Measurements from ENCODE around the gene ATP2A2.

The ATP2A2 gene

DNA sequence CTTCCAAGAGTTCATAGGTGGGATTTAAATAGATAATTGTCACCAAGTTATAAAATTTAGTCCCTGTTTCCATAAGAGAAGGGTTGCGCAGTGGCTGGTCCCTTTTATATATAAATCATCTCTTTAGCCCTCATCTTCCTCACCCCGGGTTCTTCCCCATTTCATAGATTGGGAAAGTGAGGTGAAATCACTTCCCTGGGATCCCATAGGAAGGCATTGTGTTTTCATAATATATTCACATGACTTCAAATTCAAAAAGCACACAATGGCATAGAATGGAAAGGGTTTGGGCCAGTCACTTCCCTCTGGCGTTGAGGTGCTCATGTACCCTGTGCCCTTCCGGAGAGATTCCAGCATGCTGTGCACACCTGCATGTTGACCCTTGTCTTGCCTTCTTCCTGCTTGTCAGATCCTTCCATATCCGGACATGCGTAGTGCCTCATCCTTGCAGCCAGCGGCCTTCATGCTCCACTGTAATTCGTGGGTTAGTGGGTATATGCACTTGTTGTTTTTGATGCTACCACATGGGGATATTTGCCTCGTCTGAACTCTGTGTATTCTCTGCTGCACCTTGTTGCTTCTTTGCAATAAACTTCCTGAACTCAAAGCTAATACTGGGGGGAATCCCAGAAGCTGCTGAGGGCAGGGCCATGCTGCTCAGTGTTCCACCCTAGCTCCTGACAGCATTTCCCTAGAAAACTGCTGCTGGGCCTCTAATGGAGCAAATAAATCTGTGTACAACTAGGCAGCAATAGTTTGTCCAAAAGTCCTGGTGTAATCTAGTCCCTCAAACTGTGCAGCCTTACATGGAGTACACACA is 62.9 kb downstream of the ATP2A2 start:
- DNase-seq = peak in 1 of 3 donors; percentile 31

DNA sequence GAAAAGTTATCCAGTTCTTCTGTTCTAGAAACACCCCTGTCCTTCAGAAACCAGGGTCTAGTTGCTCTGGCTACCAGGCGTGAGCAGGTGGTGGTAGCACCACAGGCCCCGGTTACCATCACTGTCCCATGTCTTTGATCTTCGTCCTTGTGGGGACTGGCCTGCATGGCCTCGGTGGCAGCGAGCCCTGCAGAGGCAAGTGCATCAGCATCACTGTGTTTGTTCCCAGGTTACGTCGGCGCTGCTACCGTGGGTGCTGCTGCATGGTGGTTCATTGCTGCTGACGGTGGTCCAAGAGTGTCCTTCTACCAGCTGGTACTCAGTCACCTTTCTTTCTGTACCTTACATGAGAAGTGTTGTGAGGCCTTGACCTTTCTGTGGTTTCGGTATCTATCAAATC is 63.6 kb downstream of the ATP2A2 start:
- no peak for DNase-seq

DNA sequence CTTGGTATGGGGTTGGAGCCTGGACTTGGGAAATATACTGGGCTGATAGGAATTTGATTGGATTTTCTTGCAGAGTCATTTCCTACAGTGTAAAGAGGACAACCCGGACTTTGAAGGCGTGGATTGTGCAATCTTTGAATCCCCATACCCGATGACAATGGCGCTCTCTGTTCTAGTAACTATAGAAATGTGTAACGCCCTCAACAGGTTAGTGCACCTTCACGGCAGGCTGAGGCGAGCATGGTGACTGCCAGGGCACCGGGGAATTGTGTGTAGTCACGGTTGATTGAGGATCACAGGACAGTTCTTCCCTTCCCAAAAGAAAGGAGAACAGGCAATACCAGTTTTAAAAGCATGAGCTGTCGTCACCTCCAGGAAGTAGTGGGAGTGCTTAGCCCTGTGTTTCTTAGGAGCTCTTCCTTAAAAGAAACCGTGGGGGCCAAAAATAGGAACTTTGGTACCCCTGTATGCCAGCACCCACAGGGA is 64.2 kb downstream of the ATP2A2 start:
- DNase-seq = peak; percentile 90 to 96 (median 91)

DNA sequence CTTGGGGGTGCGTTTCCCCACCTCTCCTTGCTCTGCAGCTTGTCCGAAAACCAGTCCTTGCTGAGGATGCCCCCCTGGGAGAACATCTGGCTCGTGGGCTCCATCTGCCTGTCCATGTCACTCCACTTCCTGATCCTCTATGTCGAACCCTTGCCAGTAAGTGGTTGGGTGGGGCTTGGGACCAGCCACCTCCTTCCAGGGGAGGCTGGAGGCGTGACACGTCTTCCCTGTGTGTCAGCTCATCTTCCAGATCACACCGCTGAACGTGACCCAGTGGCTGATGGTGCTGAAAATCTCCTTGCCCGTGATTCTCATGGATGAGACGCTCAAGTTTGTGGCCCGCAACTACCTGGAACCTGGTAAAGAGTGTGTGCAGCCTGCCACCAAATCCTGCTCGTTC is 64.9 kb downstream of the ATP2A2 start:
- no peak for DNase-seq

DNA sequence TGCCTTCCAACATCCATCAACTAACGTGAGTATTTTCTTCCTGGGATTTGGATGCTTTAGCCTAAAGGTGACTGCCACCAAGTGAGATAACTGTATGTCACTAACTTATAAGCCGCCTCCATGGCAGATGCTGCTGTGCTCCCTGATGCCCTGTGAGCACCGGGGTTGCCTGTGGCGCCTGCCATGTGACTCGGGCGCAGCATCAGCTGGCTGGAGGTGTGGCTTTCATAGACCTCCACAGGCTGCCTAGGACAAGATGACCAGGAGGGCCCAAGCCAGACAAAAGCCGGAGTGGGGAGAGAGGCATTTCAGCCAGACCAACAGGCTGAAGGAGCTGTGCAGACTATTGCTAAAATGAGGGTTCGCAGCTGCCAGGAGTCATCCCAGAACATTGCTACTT is 66.7 kb downstream of the ATP2A2 start:
- no peak for DNase-seq

DNA sequence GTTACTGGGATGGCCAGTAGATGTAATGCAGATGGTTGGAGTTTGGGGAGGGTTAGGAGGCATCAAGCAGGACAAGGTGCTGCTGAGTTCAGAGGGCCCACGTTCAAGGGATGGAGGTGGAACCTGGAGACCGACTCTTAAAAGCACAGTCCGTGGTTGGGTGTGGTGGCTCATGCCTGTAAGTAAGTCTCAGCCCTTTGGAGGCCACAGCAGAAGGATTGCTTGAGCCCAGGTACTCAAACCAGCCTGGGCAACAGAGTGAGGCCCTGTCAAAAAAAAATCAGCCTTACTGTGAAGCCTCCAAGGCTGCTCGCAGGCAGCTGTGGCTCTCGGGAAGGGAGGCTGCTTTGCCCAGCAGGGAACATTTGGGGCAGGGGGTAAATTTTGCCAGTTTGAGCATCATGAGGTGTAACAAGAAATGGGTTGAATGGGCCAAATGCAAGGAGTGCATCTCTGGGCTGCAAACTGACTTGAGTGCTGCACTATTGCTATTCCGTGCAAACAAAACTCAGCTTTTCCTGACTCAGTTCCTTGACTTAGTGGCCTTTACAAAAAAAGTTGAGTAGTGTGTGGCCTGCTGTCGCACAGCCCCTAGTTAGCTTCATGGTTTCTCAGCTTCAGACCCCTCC is 67.5 kb downstream of the ATP2A2 start:
- no peak for DNase-seq

DNA sequence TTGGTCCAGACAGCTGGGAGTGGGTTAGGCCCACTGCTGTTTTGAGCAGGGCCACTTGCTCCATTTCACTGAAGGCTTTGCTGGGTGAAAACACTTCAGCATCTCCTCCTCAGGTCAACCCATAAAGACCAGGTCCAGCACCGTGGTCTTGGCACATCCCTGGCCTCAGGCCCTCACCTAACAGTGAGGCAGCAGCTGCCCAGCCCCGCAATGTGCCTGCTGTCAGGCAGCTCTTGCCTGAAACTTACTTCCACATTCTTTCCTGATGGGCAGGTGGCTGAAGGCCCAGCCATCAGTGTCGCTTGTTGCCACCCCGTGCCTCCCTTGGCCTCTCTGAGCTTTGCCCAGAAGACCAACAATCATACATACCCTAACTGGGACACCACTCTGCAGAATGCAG is 68.0 kb downstream of the ATP2A2 start:
- DNase-seq = no peak

DNA sequence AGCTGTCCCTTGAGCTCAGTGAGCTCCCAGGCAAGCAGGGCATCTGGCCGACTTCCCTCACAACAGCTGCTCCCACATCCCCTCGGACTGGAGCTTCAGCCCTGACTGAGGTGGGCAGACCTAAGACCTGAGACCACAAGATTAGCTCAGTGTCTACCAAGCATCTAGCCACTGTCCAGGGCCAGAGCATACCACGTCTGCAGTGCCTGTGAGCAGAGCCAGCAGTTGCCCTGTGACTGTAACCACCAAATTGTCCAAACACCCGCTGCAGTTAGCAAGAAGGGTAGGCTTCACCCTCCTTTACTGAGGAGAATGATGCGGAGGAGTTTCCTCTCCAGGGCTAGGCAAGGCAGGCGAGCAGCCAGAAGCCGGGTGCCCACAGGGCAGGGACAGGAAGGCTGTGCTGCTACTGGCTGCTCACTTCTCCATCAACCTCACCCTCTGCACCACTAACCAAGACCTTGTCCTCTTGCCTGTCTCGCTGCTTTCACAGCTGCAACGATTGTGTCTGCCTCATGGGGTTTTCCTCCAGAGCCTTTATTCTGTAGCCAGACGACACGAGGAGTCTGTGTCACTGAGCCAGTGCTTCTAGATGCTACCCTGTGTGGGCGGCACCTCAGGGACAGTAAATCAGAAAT is 68.6 kb downstream of the ATP2A2 start:
- peak; percentile 90 to 93 (median 92) for DNase-seq

DNA sequence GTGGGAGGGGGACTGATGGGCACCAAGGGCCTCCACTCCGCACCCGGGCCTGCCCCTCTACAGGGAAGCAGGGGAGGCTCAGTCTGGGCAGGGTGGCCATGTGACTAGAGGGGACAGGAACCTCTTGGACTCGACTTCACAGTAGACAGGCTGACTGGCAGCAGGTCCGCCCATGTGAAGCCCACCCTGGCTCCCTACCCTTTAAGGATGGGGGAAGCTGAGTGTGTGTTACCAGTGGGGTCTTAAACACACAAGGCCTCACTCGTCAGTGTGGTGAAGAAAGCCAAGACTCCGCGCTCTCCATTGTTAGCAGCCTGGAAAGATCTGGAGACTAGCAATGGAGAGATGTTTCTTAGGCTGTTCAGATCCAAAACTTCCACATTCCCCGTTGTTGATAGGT is 70.1 kb downstream of the ATP2A2 start:
- no peak for DNase-seq

DNA sequence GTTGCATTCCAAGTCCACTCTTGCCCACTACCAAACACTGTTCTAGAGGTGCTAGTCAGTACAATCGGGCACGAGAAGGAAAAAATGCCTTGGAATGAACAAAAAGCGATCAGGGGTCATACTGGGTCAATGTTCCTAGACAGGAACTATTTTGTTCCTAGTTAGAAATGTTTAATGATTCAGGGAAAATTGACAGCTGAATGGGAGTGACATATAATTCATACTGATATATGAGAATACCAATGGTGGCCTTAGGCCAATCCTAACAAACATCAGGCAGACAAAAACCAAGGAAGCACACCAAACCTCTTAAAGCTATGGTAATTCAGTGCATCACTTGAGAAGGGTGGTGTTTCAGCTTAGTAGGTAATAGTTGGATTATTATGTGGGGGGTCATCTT is 71.4 kb downstream of the ATP2A2 start:
- no peak for DNase-seq

DNA sequence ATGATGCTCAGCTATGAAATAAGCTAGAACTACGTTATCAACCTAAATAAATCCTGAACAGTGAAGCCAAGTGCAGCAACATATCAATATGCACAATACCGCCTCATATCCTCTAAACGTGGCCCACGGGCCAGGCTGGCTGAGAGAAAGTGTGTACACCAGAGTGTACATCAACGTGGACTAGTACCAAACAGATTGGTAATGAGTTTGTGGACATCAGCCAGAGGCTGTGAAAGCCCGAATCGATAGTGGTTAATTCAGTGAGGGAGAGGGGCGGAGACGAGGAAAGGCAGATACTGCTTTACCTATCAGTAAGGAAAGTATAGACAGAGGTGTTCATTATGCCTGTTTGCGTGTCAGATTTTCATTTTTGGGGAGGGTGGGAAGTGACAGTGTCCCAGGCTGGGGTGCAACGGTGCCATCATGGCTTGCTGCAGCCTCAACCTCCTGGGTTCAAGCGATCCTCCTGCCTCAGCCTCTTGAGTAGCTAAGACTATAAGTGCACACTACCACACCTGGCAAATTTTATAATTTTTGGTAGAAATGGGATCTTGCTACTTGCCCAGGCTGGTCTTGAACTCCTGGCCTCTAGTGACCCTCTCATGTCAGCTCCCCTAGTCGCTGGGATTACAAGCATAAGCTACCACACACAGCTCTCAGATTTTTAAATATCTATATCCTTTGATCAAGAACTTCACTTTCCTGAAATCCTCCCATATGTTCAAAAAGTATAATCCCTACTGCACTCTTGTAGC is 72.3 kb downstream of the ATP2A2 start:
- no peak for DNase-seq

DNA sequence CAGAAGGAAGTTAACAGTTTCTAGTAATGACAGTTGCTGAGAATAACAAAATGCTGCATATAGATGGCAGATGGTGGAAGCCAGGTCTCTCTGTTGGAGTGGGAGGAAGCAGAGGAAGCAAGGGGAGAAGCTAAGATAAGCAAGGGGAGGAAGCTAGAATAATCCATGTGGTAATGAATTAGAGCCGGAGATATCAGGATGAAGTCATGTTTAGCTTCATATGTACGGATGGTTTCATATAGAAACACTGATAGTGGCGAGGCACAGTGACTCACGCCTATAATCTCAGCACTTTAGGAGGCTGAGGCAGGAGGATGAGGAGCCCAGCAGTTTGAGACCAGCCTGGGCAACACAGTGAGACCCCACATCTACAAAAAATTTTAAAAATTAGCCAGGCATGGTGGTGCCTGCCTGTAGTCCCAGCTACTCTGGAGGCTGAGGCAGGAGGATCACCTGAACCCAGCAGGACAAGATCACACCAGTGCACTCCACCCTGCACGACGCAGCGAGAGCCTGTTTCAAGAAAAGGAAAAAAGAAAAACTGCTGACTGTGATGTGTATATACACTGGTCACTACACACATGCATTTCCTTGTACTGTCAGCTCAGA is 73.2 kb downstream of the ATP2A2 start:
- peak; percentile 34 to 48 (median 48) for DNase-seq

DNA sequence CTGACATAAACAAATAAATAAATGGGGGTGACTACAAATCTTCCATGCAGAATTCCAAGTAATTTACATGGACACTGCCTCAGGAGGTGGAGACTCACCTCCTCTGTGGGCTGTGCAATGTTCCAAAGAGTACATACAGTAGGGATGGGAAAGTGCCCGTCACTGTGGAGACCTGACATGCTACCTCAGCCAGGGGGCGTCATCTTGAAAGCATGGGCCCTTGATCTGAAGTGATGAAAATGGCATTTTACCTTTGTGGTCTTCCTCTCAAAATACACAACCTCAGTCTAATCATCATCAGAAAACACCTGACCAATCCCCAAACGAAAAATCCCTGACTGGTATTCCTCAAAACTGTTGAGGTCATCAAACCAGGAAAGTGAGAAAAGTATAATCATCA is 74.0 kb downstream of the ATP2A2 start:
- peak in 1 of 3 donors; percentile 35 for DNase-seq

DNA sequence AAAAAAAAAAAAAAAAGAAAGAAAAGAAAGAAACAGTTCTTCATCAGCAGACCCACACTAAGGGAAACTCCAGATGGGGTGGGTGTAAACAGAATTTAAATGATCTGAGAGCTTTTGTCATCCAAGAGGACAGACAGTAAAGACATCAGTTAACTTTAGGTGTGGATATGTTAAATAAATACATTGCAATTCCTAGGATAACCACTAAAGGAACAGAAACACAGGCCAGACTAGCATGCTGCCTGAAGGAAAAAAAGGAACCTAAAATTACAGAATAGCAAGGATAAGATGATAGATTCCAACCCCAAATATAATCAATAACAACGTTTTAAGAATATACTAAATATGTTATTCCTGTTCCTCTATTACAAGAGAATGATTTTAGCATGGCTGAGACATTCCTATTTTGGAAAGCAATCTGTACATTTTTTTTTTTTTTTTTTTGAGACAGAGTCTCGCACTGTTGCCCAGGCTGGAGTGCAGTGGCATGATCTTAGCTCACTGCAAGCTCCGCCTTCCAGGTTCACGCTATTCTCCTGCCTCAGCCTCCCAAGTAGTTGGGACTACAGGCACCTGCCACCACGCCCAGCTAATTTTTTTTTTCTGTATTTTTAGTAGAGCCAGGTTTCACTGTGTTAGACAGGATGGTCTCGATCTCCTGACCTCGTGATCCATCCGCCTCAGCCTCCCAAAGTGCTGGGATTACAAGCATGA is 77.5 kb downstream of the ATP2A2 start:
- peak; percentile 41 to 72 (median 69) for DNase-seq

DNA sequence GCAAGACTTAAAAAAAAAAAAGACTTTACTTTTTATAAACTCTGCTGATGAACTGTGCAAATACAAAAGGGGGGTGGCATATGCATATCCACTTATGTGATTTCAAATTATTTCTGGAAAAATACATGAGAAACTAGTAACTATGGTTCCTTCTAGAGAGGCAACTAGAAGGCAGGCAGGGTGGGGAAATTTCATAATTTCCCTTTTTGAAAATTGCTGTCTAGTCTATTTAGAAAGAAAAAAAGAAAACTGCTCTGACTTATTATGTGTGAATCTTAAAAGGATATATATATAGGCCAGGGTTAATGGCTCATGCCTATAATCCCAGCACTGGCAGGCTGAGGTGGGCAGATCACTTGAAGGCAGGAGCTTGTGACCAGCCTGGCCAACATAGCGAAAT is 80.2 kb downstream of the ATP2A2 start:
- DNase-seq = peak; percentile 66 to 84 (median 80)

DNA sequence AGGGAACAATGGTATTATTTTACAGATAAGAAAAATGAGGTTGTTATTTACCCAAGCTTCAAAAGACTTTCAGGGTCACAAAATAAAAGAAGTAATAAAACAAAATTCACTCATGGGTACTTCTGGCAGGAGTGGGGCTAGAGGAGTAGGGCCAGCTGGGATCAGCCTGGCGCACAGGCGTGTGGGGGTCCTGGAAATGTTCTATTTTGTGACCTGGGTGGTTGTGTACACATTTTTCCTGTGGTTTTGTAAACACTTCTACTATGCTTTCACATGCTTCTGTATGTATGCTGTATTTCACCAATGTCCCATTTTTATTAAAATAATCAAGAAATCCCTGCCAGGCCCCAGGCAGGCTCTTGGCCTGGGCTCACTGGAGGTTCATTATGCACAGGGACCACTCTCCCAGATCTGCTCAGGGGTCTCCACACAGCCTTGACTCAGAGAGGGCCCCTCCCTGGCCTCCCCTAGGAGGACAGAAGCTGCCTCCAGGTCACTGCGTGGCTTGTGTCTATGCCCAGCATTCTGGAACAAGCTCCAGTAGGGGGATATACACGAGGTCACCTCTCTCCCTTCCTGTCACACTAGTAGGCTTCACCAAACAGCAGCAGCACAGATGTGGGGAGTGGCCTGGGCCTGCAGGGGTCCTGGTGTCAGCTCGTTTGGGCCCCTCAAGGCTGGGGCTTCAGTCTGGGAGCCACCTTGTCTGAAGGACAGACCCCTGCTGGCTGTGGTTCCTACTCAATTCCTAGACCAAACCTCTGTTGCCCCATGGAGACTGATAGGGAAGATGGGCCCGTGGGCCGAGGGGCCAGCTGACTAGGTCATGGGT is 84.7 kb downstream of the ATP2A2 start:
- peak; percentile 68 to 87 (median 74) for DNase-seq

DNA sequence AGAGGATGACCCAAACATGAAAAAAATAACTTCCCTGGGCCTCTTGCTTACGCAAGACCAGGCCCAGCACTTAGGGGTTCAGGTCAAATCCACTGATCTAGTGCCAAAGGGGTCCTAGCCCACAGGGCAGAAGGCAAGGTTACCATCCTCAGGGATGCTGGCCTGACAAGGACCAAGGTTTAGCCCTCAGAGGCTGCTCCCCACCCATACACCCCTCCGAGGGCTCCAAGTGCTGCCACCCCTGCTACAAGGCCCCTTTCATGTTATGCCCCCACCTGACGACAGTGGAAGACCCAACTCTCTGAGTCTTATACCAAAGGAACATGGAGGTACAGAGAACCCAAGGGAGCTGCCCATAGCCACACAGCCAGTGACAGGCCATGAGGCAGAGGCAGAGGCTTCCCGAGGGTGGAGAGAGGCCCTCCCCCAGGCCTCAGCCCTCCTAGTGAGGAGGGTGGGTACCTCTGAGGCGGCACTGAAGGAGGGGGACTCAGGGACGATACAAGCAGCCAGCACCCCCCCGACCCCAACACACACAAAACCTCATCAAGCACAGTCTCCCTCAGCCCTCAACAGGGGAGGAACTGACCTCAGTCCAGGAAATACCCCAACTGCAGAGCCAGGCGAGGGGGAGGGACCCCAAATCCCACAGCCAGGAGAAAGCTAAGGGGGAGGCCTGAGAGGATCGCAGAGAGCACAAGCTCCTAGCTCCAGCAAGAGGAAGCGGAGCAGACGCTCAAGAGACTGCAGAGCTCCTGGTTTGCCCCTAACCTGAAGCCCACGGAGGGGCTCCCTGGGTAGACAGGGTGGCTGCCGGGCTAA is 85.5 kb downstream of the ATP2A2 start:
- DNase-seq = peak; percentile 43 to 75 (median 60)

DNA sequence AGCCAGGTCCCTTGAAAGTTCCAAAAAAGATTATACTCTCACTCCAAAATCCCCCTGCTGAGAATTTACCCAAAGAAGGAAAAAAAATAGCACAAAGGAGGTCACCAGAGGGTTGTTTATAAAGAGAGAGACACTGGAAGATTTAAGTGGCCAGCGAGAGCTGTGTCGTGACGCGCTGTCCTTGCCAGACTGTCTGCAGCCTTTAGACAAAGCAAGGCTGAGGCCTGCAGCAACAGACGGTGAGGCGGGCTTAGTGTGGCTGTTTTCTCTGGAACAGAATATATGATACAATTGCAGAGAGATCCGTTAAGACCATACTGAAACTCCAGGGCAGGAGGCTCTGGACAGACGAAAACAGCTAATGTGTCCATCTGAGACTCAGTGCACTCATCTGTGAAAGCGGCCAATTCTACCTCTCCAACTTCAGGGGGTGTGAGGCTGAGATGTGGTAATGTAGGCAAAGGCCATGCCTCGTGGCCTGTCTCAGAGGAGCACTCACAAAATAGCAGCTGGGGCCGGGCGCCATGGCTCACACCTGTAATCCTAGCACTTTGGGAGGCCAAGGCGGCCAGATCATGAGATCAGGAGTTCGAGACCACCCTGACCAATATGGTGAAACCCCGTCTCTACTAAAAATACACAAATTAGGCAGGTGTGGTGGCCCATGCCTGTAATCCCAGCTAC is 86.3 kb downstream of the ATP2A2 start:
- no peak for DNase-seq

DNA sequence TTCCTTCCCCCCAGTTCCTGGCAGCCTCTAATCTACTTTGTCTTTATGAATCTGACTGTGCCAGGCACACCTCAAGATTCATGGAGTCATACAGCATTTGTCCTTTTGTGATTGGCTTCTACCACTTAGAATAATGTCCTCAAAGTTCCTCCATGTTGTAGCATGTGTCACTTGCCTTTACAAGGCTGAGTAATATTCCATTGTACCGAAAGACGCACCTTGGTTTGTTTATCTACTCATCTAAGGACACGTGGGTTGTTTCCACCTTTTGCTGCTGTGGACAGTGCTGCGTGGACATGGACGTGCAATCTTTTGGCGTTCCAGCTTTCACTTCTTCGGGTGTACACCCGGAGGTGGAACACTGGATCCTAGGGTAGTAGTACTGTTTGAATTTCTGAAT is 88.9 kb downstream of the ATP2A2 start:
- DNase-seq = no peak

All from suppressor macrophage treated with lipopolysaccharide for 1 hour (primary cell).